DND-41 (cell line): ENCODE results near the gene BEND3.

Experiments used
- ATAC-seq: fragments of 200-7000 bp; cut with Tn5 transposase; 3 replicates; pipeline ENCODE4 v1.9.1; 2021; ENCODE audit warnings: low read depth; ENCODE audit not compliant: insufficient read depth
- DNase-seq: peaks from one replicate; pipeline ENCODE4 v3.0.0-alpha.2; 2020
- H2AFZ ChIP-seq: 2 replicates; pipeline ENCODE4 v1.6.0; 2012; ENCODE audit warnings: low read depth, low read length
- H3K27ac ChIP-seq: 2 replicates; pipeline ENCODE4 v1.5.1; 2012; ENCODE audit warnings: low read length, inconsistent platforms
- H3K27me3 ChIP-seq: fragments of 200-600 bp; sonication (generic); 2 replicates; pipeline ENCODE4 v1.6.0; 2012; ENCODE audit warnings: low read length, mild to moderate bottlenecking, inconsistent platforms; ENCODE audit not compliant: insufficient read depth, poor library complexity
- H3K36me3 ChIP-seq: 2 replicates; pipeline ENCODE4 v1.5.1; 2012; ENCODE audit warnings: low read length, inconsistent platforms; ENCODE audit not compliant: insufficient read depth
- H3K4me1 ChIP-seq: 2 replicates; pipeline ENCODE4 v1.5.1; 2012; ENCODE audit warnings: mild to moderate bottlenecking, low read length; ENCODE audit not compliant: insufficient read depth
- H3K4me2 ChIP-seq: 2 replicates; pipeline ENCODE4 v1.6.0; 2012; ENCODE audit warnings: mild to moderate bottlenecking, moderate library complexity, low read length, inconsistent platforms; ENCODE audit not compliant: insufficient read depth
- H3K4me3 ChIP-seq, 2 experiments: fragments of 200-600 bp in 1 of 2; shearing (Covaris generic) in 1 of 2; 2 replicates each; pipeline ENCODE4 v1.5.1; 2012 to 2016; ENCODE audit warnings: inconsistent platforms in 2 of 2, low read length in 2 of 2, mild to moderate bottlenecking in 2 of 2, low read depth in 1 of 2, moderate library complexity in 1 of 2
- H3K79me2 ChIP-seq: 2 replicates; pipeline ENCODE4 v1.6.0; 2012; ENCODE audit warnings: low read length, inconsistent platforms; ENCODE audit not compliant: insufficient read depth
- H3K9ac ChIP-seq: 2 replicates; pipeline ENCODE4 v1.6.0; 2012; ENCODE audit warnings: low read depth, mild to moderate bottlenecking, inconsistent platforms, low read length, moderate library complexity
- H3K9me3 ChIP-seq: 2 replicates; pipeline ENCODE4 v1.5.1; 2012; ENCODE audit warnings: low read length, moderate library complexity, mild to moderate bottlenecking, inconsistent platforms; ENCODE audit not compliant: insufficient read depth, severe bottlenecking
- H4K20me1 ChIP-seq: 2 replicates; pipeline ENCODE4 v1.6.0; 2012; ENCODE audit warnings: low read length; ENCODE audit not compliant: insufficient read depth
- CTCF ChIP-seq: IDR thresholded peaks from 2 replicates; pipeline ENCODE4 v1.5.1; 2012; ENCODE audit warnings: borderline replicate concordance, low read length, moderate library complexity, mild to moderate bottlenecking; ENCODE audit not compliant: poor library complexity, severe bottlenecking; ENCODE audit errors: extremely low read depth
- EZH2 ChIP-seq: IDR thresholded peaks from 3 replicates; pipeline ENCODE4 v1.6.1; 2012; ENCODE audit warnings: borderline replicate concordance, low read depth, mild to moderate bottlenecking, moderate library complexity, low read length, inconsistent platforms; ENCODE audit not compliant: severe bottlenecking

The BEND3 gene

GRCh38 chr6:107108201-107108890 lies 7.0 kb downstream of the BEND3 start:
- no peak overlapping the region for H3K4me2 ChIP-seq
- DNase-seq = no peak
- no peaks in the 10 kb centered on the region for H3K36me3 ChIP-seq
- TF ChIP-seq CTCF (no peak), EZH2 (no peak)
- no peaks in the 10 kb centered on the region for H3K9me3 ChIP-seq
- H2AFZ ChIP-seq = no peak overlapping the region
- H3K9ac ChIP-seq = no peak overlapping the region
- H3K79me2 ChIP-seq = peaks cover 69% of the 10 kb centered on the region
- H4K20me1 ChIP-seq = peaks cover 4% of the 10 kb centered on the region; the same call in 1 of the 2 replicates
- ATAC-seq = no peak
- H3K27ac ChIP-seq = no peak overlapping the region
- H3K4me3 ChIP-seq = no peak overlapping the region
- no peaks in the 10 kb centered on the region for H3K27me3 ChIP-seq
- peaks cover 19% of the 10 kb centered on the region for H3K4me1 ChIP-seq

DNA sequence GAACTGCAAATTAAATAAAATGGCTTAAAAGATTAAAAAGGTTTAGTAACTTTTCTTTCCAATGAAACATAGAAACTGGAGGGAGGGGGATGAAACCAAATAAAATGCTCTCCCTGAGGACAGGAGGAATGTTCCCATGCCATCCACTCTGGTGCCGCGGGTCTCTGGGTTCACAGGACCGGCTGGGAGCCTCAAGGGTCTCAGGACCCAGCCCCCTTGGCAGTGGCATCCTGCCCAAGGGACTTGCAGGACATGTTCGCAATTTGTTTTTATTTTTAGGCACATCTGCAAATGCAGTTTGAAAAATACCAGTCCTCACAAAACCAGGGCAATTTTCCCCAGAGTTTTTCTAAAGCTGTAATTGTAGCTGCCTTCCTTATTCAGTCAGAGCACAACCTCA lies 7.5 kb downstream of the BEND3 start:
- DNase-seq (no peak), ATAC-seq (no peak)
- H2AFZ ChIP-seq = no peak overlapping the region
- H3K4me3 ChIP-seq = no peak overlapping the region
- TF ChIP-seq EZH2 (no peak), CTCF (no peak)
- peaks cover 13% of the 10 kb centered on the region for H3K4me1 ChIP-seq
- peaks cover 9% of the 10 kb centered on the region; the same call in 1 of the 2 replicates for H4K20me1 ChIP-seq
- no peak overlapping the region for H3K4me2 ChIP-seq
- H3K9me3 ChIP-seq = no peaks in the 10 kb centered on the region
- H3K9ac ChIP-seq = no peak overlapping the region
- H3K36me3 ChIP-seq = no peaks in the 10 kb centered on the region
- no peaks in the 10 kb centered on the region for H3K27me3 ChIP-seq
- peaks cover 69% of the 10 kb centered on the region for H3K79me2 ChIP-seq
- H3K27ac ChIP-seq = no peak overlapping the region

DNA sequence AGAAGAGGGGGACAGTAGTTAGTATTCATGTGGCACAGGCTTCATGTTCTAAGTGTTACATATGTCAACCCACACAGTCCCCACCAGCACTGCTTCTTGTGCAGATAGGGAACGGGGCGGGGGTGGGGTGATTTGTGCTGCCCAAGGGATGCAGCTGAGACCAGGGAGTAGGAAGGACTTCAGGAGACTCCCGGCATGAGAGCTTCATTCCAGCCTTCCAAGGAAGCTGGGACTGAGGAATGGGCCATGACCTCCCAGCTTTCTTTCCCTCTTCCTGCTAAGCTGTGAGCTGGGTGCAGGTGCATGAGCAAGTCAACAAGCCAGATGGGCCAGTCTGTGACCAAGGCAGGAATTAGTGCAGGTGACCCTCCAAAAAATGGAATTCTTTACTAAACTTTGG lies 9.2 kb downstream of the BEND3 start:
- peaks cover 65% of the 10 kb centered on the region for H3K79me2 ChIP-seq
- DNase-seq (no peak), ATAC-seq (no peak)
- H3K4me3 ChIP-seq = no peak overlapping the region
- no peaks in the 10 kb centered on the region for H3K27me3 ChIP-seq
- no peaks in the 10 kb centered on the region for H3K9me3 ChIP-seq
- peaks cover 19% of the 10 kb centered on the region; the same call in 1 of the 2 replicates for H4K20me1 ChIP-seq
- TF ChIP-seq CTCF (no peak), EZH2 (no peak)
- no peak overlapping the region for H3K27ac ChIP-seq
- H2AFZ ChIP-seq = no peak overlapping the region
- no peaks in the 10 kb centered on the region for H3K36me3 ChIP-seq
- H3K4me2 ChIP-seq = no peak overlapping the region
- H3K4me1 ChIP-seq = peaks cover 11% of the 10 kb centered on the region
- no peak overlapping the region for H3K9ac ChIP-seq
